GM18907 (cell line): ENCODE data around the gene P2RX6.
"Not testable (repeated sequence)": the region's sequence is repeated elsewhere in the genome, so short reads cannot be mapped to it uniquely, and the experiment has no call there.

Experiments used
- ATAC-seq: cut with Tn5 transposase; IDR thresholded peaks from one replicate; pipeline ENCODE4 v1.9.1; 2021; ENCODE audit warnings: mild to moderate bottlenecking, moderate library complexity; ENCODE audit not compliant: unreplicated experiment

The P2RX6 gene

DNA sequence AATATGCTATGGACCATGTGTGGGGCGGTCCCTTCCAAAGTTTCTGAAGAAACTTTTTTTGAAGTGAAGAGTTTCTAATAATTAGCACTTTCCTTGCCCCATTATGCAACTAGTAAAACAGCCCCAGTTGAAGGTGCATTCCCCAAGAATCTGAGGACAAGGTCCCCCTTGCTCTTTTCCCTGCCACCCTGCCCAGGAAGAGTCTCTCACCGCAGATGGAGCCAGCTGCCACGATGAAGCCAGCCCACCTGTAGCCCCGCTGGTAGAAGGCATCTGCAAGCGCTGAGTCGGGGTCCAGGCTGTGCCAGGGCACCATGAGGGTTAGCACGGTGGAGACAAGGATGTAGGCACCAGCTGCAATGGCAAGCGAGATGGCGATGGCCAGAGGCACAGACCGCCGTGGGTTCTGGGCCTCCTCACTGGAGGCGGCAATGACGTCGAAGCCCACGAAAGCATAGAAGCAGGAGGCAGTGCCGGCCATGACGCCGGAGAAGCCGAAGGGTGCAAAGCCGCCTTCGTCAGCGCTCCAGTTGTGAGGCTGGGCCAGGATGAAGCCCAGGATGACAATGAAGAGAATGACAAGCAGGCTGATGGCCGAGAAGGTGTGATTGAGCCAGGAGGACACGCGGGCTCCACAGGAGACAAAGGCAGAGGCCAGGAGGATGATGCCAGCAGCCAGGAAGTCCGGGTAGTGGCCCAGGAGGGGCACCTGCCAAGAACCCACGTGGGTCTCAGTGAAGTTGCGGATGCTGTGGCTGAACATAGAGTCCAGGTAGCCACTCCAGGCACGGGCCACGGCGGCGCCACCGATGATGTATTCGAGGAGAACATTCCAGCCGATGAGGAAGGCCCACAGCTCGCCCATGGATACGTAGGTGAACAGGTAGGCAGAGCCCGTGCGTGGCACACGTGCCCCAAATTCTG lies 15.9 kb downstream of the P2RX6 start:
- no peak for ATAC-seq

DNA sequence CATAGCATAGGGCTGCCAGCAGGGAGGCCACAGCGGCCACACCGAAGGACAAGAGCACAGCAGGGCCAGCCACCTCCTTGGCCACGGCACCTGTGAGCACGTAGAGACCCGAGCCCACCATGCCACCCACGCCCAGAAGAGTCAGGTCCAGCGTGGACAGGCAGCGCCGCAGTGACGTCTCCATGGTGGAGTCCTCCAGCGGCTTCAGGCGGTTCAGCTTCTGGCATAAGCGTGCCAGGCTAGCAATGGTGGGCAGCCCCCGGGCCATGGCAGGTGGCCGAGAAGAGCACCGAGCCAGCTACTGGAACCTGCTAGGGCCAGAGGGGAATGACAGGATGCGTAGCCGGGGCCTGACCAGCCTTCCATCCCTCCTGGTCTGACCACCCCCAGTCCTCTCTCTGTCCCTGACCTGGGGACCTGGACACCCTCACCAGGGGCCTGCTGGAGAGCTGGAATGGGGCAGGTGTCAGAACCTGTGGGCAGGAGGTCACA lies 16.6 kb downstream of the P2RX6 start:
- ATAC-seq = no peak

DNA sequence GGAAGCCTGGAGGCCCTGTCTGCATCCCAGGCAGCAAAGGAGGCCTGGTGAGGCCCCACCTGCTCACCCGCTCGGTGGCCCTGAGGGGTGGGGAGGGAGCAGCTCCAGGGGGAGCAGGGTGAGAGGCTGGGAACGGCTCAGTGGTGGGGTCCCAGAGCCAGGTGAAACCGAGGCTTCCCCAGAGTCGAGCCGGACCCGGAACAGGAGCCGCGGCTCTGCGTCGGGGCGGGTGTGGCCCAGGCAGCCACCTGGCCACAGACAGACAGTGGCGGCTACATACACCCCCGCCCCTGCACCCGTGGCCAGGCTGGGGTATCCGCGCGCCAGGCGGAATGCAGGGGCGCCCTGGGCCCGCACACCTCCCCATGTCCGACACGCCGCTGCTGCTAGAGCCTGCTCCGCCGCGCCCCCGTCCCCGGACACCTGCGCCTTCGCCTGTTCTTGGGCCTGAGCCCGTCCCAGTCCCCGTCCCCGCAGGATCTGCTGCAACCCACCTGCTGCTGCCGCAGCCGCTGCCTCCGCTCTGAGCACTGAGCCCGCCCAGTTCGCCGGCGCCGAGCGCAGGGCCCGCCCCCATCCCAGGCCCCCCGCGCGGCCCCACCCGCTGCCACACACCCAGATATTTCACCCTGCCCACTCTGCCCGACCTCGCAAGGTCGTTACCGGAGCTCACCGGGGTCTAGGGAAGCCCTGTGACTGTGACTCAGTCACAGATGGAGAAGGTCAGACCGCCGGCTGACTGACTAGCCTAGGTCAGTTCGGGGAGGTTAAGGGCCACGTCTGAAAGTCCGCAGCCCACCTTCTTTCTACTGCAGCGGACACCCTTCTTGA lies 17.3 kb downstream of the P2RX6 start, which contains the start of gene SLC7A4:
SLC7A4 (minus strand) TSS at position 525 of the 831 bp plus-strand sequence. CDS start 749 bp downstream, outside the sequence.
- no peak for ATAC-seq

DNA sequence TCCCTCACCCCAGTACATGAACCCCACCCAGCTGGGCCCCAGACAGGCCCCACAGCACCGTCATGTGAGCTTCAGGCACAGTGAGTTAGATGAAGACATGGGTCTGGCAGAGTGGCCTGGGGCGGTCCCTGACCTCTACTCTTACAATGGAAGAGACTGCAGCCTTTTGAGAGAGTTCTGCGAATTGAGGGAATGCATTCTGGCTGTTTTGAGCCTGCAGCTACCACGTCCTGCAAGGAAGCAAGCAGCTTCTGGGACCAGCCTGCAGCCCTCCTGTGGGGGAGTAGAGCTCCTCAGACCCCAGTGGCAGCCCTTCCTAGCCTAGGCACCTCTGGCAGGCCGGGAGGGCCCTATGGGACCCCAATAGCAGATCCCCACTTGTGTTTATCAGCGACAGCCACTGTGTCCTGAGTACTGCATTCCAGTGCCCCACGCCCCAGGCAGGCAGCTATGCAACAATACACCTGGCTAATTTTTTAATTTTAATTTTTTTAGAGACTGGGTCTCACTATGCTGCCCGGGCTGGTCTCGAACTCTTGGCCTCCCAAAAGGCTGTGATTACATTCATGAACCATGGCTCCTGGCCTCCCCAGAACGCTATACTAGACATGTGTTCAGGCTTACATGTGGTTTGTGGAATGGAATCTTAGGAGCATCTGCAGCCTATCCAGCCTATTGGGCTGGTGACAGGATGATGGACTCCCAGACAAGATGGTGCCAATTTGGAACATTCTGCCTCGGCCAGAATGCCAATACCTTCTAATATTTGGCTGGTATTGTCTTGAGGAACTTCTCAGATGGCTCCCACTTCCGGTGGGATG lies 18.1 kb downstream of the P2RX6 start:
- ATAC-seq = no peak

DNA sequence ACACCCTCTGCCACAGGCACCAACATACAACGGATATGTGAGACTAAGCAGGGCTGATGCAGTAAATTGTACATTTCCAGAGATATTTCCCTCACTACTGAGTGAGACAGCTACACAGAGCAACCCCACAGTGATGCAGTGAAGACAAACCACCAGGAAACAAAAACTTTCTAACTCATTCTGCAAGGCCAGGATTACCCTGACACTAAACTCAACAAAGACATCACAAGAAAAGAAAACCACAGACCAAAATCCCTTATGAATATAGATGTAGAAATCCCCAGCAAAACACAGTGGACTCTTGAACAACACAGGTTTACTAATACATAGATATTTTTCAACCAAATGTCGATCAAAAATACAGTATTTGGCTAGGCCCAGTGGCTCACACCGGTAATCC lies 18.9 kb downstream of the P2RX6 start:
- no peak for ATAC-seq

DNA sequence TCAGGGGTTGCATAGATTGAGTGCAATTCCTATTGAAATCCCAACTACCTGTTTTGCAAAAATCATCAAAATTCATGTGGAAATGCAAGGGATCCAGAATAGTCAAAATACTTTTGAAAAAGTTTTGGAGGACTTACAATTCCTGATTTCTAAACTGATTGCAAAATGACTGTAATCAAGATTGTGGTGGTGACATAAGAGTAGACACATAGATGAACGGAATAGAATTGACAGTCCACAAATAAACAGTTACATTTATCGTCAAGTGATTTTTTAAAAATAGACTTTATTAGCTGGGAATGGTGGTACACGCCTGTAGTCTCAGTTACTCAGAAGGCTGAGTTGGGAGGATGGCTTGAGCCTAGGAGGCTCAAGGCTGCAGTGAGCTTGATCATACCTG lies 20.0 kb downstream of the P2RX6 start:
- no peak for ATAC-seq

DNA sequence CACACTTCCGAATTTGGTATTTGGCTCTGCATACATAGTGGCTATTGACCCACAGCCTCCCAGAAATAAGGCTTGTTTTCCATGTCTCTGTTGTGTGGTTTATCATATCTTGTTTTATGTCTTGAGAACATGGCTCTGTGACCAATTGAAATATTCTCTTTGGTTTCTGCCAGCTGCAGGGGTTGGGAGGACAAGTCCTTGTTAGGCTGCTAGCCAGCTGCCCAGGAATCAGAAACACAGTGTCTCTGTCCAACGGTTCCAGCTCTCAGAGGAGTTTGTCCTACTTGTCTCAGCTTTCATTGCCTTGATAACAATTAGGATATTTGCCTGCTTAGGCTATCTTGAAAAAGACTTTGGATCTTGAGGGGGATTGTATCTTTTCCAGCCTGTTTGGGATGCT lies 23.4 kb downstream of the P2RX6 start:
- ATAC-seq = no peak

DNA sequence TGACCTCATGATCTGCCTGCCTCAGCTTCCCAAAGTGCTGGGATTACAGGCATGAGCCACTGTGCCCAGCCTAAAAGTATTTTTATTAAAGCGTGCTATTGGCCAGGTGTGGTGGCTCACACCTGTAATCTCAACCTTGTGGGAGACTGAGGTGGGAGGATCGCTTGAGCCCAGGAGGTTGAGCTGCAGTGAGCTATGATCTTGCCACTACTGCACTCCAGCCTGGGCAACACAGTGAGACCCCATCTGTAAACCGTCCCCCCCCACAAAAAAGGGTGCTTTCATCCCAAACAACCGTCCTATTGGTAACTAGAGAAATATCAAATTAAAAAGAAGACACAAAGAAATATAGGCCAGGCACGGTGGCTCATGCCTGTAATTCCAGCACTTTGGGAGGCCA lies 24.2 kb downstream of the P2RX6 start:
- ATAC-seq = not testable (repeated sequence)

DNA sequence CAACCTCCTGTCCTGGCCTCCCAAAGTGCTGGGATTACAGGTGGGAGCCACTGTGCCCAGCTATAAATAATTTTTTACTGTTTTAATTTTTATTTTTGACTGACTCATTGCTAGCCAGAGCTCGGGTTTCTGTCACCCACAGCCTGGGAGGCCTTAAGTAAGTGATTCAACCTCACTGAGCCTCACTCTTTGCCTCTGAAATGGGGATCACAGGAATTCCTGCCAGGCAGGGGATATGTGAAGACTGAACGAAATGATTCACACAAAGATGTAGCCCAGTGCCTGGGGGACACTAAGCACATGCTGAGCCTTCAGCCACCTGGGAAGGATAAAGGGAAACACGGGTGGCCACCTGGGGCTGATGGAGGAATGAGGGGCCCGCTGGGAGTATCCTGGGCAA lies 27.0 kb downstream of the P2RX6 start:
- ATAC-seq = no peak

DNA sequence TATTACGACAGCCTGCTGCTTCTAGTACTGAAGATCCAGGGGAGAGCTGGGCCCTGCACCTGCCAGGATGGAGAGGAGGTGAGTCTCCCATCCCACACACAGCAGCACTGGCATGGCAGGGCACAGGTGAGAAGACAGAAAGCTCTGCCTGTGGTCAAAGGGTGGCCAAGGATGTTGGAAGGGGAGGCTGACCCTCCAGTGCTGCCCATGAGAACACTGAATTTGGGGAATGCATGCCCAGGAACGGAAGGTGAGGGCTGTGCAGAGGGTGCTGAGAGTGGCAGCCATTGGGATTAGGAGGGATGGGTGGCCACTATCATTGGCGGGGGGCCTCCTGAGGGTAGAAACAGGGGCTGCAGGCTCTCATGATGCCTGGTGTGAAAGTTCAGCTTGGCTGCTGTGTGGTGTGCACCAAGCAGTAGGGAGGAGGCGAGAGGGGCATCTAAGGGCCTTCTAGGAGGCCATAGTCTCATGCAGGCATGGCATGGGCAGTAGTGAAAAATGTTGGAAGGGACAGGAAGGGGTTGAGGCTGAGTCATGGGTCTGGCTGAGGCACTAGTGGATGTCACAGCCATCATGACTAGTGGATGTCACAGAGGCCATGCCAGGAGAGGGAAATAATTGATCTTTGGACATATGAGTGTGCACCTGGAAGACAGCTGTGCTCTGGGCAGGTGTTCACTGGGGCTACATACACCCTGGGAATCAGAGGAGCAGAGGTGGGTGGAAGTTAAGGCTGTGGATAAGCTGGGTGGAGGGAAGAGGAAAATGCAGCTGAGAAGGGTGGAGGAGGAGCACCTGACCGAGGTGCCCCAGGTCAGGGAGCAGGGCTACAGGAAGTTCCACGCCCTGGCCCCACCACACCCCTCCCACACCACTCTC lies 28.3 kb downstream of the P2RX6 start:
- ATAC-seq = no peak

DNA sequence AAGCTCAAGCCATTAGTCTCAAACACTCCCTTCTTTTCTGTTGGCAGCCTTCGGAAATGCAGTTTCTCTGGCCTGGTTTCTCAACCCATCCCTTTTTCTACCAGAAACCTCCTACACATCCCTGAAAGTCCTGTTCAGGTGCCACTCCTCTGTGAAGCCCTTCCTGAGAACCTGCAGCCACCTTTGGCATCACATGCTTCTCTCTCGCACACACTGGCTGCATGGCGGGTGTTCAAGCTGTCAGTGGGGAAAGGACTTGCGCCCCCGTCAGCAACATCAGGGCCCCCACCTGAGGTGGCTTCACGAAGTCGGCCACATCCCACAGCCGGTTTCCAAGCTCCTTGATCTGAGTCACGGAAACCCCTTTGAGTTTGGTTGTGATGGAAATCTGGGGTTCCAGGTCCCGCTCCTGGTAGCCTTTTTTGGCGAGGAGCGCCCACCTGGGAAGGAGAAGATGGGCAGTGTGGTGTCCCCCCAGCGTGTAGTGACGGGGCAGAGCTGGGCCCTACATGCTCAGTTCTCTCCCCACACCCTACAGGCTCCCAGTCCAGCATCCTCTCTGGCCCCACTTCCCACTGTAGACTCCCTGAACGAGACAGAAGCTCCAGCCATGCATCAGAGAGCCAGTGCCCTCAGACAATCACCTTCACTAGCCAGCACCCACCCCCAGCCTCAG lies 29.0 kb downstream of the P2RX6 start:
- no peak for ATAC-seq

DNA sequence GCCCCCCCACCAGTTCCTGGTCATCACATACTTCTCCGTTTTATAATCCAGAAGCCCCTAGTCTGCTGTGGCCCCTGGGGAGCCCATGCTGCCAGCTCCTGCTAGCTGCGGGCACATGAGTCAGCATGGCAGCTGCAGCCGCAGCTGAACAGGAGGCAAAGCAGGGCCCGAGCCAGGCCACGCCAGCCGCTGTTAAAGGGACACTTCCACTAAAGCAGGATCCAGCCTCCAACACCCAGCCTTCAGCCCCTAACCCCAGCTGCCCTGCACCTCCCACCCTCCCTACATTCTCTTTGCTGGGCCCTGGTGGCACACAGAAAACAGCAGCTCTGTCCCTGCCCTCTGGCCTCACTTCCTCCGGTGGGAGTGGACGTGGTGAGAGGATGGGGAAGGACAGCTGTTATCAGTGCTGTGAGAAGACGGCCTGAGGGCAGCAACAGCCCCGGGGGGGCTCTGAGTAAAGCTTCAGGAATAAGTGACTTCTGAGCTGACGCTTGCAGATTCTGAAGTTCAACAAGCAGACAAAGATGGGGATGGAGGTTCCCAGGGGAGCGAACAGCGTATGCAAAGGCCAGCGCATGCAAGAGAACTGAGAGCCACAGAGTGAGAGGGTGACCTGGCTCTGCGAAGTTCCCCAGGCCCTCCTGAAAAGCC lies 30.1 kb downstream of the P2RX6 start:
- ATAC-seq = peak; percentile 5

DNA sequence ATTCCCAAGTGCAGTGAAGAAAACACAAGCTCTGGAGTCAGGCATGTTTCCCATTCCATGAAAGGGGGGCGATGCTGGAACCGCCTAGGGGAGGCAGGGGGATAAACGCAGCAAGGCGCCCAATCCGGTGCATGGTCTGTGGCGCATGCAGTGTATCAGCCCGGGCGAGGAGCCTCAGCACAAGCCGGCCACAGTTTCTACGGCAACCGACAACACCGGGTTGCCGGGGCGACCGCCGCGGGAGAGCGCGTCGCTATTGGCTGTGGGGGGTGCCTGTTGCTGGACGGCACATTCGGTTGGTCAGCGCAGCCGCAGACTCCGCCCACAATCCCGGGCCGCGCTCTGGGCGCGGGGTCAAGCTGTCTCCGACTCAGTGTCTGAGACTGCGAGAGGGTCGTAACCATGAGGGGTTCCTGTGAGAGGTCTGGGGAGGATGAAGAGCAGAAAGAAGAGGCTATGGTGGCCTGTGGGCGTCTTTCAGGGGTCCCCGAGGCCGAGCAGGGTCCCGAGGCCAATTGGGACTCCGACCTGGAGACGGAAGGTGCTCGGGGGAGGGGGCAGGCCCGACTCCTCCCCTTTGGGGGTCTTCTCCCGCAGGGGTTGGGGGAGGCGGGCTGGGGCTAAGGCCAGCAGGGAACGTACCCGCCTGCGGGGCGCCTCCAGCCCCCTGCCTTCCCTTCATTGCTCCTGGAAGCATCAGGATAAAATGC lies 30.8 kb downstream of the P2RX6 start, which contains the start of gene LRRC74B:
LRRC74B (plus strand) TSS at position 362 of the 710 bp plus-strand sequence; CDS start at position 403, 41 bp downstream.
- ATAC-seq = peak; percentile 77

DNA sequence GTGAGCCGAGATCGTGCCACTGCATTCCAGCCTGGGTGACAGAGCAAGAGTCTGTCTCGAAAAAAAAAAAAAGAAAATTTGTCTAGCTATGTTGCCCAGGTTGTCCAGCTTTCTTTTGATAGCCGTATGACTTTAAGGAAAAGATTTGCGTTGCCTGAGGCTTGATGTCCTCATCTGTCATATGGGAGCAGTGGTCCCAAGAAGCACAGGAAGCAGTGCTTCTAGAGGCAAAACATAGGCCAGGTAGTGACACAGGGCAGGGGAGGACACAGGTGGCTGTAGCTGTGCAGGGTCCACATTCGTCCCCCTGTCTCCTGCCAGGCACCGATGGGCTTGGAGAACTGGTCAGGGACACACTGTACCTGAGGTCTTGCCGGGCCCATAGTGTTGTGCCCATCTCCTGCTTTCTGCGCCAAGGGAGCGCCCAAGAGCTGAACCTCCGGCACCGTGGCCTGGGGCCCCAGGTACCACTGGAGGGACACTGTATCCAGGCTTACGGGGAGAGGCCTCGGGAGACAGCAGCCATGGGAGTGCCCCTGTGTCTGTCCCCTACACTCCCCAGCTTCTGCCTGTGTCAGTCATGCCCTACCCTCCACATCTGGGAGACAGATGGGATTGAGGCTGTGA lies 32.2 kb downstream of the P2RX6 start:
- no peak for ATAC-seq

DNA sequence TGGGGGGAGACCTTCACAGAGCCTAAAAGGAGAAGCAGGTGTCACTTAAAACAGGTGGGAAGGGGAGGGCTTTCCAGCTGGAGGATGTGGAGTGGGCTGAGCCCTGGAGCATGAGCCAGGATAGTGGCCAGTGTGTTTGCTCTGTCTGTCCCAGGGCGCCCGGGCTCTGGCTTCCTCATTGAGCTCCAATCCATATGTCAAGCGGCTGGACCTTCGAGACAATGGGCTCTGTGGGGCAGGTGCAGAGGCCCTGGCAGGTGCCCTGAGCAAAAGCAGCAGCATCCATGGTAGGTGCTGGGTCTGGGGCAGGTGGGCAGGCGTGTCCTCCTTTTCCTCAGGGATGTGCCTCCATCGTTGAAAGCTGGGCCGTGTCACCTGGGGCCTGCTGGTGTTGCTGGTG lies 32.8 kb downstream of the P2RX6 start:
- ATAC-seq = no peak

DNA sequence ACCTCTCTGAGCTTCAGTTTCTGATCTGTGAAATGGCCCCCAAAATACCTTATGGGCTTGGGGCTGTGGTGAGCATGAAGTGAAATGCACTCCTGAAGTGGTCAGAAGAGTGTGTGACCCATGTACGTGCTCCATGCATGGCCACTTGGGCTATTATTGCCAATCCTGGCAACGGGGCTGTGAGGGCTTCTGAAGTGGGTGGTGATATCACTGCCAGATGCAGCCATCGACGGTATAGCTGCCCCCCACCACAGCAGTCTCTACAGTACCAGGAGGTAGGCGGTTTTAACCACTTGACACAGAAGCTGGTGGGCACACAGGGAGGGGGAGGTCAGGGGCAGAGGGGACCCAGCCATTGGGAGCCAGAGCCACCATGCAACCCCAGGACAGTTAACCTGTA lies 33.5 kb downstream of the P2RX6 start:
- ATAC-seq = not testable (repeated sequence)

DNA sequence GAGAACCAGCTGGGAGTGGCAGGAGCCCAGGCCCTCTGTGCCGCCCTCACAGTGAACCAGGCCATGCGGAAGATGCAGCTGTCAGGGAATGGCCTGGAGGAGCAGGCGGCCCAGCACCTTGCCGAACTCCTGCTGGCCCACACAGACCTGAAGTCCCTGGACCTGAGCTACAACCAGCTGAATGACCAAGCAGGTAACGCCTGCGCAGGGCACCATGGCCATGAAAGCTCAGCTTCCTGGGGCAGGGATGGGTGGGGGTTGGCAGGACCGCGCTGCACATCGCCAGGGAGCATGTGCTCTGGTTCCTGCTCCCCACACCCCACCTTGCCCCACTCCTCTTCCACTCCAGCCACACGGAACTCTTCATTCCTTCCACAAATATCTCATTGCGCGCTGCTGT lies 34.0 kb downstream of the P2RX6 start:
- not testable (repeated sequence) for ATAC-seq
